ENCODE data around the gene C8B. TPM values are rescaled to one million over a fixed set of nuclear protein-coding genes. Genes with fewer than 3 reads are reported as not detected.

Gene C8B
- total RNA-seq, 1 experiment from 2014 or later, result not detected

DNA sequence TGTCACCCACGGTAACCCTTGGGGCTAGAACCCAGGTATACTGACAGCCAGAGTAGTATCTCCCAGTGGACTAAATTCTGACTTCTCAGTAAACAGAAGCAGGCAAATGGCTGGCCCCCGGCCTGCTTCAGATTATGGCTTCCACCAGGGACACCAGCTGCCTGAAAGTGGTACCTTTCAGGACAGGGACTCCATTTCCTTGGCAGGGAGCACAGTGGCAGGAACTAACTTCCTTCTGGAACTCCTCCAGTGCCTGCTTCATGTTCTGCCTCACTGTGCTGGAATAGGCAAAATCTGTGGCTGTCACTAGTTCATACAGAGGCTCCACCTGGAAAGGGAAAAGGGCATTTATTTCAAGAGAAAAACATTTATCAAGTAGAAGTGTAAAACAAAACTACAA lies 32.7 kb downstream of the C8B start:
- no peak overlapping the region for H3K27ac ChIP-seq (ENCODE audit: insufficient read length, low read depth, low read length)
- H3K9me3 ChIP-seq (ENCODE audit: control insufficient read depth, low read depth, low read length), result no peaks in the 10 kb centered on the region
- Mint-ChIP-seq H3K4me3 (no peak overlapping the region), H3K36me3 (ENCODE audit: insufficient read depth in 1 of 3, low read depth in 3 of 3) (0 out of 7 replicates have a peak, but pooled peaks cover 0 to 5% (median 0%) of the 10 kb centered on the region in 3 experiments), H3K27ac (no peak overlapping the region), H3K4me1 (peaks cover 21 to 31% of the 10 kb centered on the region in 2 experiments), H3K27me3 (ENCODE audit: low read depth) (peaks cover 52% of the 10 kb centered on the region), H3K9me3 (peaks cover 0 to 4% of the 10 kb centered on the region in 2 experiments; a peak in 1 of 5 replicates)
- H3K9ac ChIP-seq (ENCODE audit: extremely low read depth, insufficient read length, low read length), result no peak overlapping the region
- H3K14ac ChIP-seq (ENCODE audit: insufficient read depth, low read length), result no peak overlapping the region
- H4K20me1 ChIP-seq (ENCODE audit: control insufficient read depth, insufficient read depth, insufficient read length), result no peaks in the 10 kb centered on the region
- no peak overlapping the region for H3K4me2 ChIP-seq (ENCODE audit: insufficient read depth, insufficient read length, low read length)
- no peaks in the 10 kb centered on the region for H3K79me2 ChIP-seq (ENCODE audit: insufficient read depth, low read length)
- H3K18ac ChIP-seq (ENCODE audit: insufficient read length, low read depth, low read length), result no peak overlapping the region
- H3K4ac ChIP-seq (ENCODE audit: low read depth, low read length), result no peak overlapping the region
- H4K8ac ChIP-seq (replicated peaks; ENCODE audit: insufficient read length, low read depth, low read length), result no peak overlapping the region
- no peak overlapping the region for H2BK12ac ChIP-seq (ENCODE audit: insufficient read length, low read depth, low read length)
- H3K23ac ChIP-seq (ENCODE audit: insufficient read length, low read depth, low read length), result no peak overlapping the region
- no CpG with 5 or more reads among the region's 2 CpGs for whole genome bisulfite sequencing (ENCODE audit: extremely low coverage, insufficient read length, low lambda C conversion rate)
- no peak overlapping the region for H2BK5ac ChIP-seq (ENCODE audit: insufficient read length, low read length)
- H2AFZ ChIP-seq (ENCODE audit: low read length), result no peak overlapping the region
- no peak overlapping the region for H2BK120ac ChIP-seq (ENCODE audit: low read depth, low read length, poor library complexity, severe bottlenecking)
- H2AK5ac ChIP-seq (ENCODE audit: insufficient read length, low read length), result no peak overlapping the region
- no peak overlapping the region for H2BK15ac ChIP-seq (ENCODE audit: low read depth, low read length)
- no peaks in the 10 kb centered on the region for H3K23me2 ChIP-seq (ENCODE audit: insufficient read length, low read depth, low read length, poor library complexity, severe bottlenecking)
- H3T11ph ChIP-seq (ENCODE audit: low read length), result no peak overlapping the region
- H4K91ac ChIP-seq (ENCODE audit: insufficient read length, low read depth, low read length), result no peak overlapping the region
- no peak overlapping the region for H3K56ac ChIP-seq (ENCODE audit: insufficient read length, low read depth, low read length)
- TF ChIP-seq, protein P1, sequence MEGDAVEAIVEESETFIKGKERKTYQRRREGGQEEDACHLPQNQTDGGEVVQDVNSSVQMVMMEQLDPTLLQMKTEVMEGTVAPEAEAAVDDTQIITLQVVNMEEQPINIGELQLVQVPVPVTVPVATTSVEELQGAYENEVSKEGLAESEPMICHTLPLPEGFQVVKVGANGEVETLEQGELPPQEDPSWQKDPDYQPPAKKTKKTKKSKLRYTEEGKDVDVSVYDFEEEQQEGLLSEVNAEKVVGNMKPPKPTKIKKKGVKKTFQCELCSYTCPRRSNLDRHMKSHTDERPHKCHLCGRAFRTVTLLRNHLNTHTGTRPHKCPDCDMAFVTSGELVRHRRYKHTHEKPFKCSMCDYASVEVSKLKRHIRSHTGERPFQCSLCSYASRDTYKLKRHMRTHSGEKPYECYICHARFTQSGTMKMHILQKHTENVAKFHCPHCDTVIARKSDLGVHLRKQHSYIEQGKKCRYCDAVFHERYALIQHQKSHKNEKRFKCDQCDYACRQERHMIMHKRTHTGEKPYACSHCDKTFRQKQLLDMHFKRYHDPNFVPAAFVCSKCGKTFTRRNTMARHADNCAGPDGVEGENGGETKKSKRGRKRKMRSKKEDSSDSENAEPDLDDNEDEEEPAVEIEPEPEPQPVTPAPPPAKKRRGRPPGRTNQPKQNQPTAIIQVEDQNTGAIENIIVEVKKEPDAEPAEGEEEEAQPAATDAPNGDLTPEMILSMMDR (conservative IDR thresholded peaks at IDR 0.05), result no peak
- H3K4me1 ChIP-seq (ENCODE audit: insufficient read depth, low read length), result peaks cover 2% of the 10 kb centered on the region; the same call in 1 of the 2 replicates
- no peak overlapping the region for H2BK20ac ChIP-seq (ENCODE audit: low read depth, low read length, poor library complexity, severe bottlenecking)
- no peak overlapping the region for H4K5ac ChIP-seq (ENCODE audit: insufficient read length, low read depth, low read length)
- H3K27me3 ChIP-seq (ENCODE audit: insufficient read depth, low read length), result no peaks in the 10 kb centered on the region
- no peak for DNase-seq
- H3K79me1 ChIP-seq (ENCODE audit: insufficient read depth, low read depth, low read length, poor library complexity, severe bottlenecking), result no peaks in the 10 kb centered on the region

All from H9 (cell line).